ENCODE measurements around the gene MRGPRX1.
"Not testable (repeated sequence)": the region's sequence is repeated elsewhere in the genome, so short reads cannot be mapped to it uniquely, and the experiment has no call there.

The MRGPRX1 gene

DNA sequence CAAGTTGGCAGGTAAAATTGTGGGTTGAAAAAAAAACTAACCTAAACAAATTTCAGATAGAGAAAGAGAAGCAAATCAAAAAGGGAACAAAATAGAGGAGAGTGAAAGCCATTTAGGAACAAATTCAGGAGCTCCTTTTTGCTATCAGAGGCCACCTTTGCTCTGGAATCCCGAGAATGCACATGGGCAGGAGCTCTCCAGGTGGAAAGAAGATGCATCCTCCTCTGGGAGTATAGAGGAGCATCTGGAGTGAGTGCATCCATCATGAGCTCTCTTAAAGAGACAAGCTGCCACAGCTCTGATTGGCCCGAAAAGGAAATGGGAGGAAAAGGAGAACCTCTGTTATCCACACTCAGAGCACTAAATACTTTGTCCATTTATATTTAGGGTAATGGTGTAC, 26.3 kb downstream of the MRGPRX1 start:
- no peaks in the 10 kb centered on the region for H4K20me1 ChIP-seq (ENCODE audit: low read depth, low read length)
- H3K4me2 ChIP-seq (ENCODE audit: low read depth, low read length, poor library complexity, severe bottlenecking): no peak overlapping the region
- H2AFZ ChIP-seq (ENCODE audit: low read depth, low read length, severe bottlenecking): no peak overlapping the region
- H3K4me3 ChIP-seq (ENCODE audit: insufficient read depth, low read length, poor library complexity, severe bottlenecking): no peak overlapping the region
- no peaks in the 10 kb centered on the region for H3K9me3 ChIP-seq (ENCODE audit: insufficient read depth, low read length)
- H3K79me2 ChIP-seq (ENCODE audit: insufficient read depth, low read length): no peaks in the 10 kb centered on the region
- H3K27me3 ChIP-seq (ENCODE audit: low read length): no peaks in the 10 kb centered on the region
- H3K36me3 ChIP-seq (ENCODE audit: low read length): no peaks in the 10 kb centered on the region
- no peak overlapping the region for H3K27ac ChIP-seq (ENCODE audit: low read depth, low read length)
- H3K9me2 ChIP-seq (replicated peaks; ENCODE audit: insufficient read depth, low read length): no peaks in the 10 kb centered on the region
- H3F3A ChIP-seq (ENCODE audit: insufficient read depth): no peaks in the 10 kb centered on the region
- TF ChIP-seq EZH2phosphoT487 (conservative IDR thresholded peaks at IDR 0.05; ENCODE audit: low read length): no peak
- TF ChIP-seq, protein P1, sequence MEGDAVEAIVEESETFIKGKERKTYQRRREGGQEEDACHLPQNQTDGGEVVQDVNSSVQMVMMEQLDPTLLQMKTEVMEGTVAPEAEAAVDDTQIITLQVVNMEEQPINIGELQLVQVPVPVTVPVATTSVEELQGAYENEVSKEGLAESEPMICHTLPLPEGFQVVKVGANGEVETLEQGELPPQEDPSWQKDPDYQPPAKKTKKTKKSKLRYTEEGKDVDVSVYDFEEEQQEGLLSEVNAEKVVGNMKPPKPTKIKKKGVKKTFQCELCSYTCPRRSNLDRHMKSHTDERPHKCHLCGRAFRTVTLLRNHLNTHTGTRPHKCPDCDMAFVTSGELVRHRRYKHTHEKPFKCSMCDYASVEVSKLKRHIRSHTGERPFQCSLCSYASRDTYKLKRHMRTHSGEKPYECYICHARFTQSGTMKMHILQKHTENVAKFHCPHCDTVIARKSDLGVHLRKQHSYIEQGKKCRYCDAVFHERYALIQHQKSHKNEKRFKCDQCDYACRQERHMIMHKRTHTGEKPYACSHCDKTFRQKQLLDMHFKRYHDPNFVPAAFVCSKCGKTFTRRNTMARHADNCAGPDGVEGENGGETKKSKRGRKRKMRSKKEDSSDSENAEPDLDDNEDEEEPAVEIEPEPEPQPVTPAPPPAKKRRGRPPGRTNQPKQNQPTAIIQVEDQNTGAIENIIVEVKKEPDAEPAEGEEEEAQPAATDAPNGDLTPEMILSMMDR (IDR thresholded peaks at IDR 0.05; ENCODE audit: insufficient read depth, low read length, poor library complexity, severe bottlenecking): no peak
- no peak overlapping the region for H3K9ac ChIP-seq (ENCODE audit: low read length)

- no peak overlapping the region for H2AFZ ChIP-seq (ENCODE audit: low read depth, low read length, severe bottlenecking)
- no peaks in the 10 kb centered on the region for H3K79me2 ChIP-seq (ENCODE audit: insufficient read depth, low read length)
- no peak overlapping the region for H3K4me2 ChIP-seq (ENCODE audit: low read depth, low read length, poor library complexity, severe bottlenecking)
- no peaks in the 10 kb centered on the region for H3K36me3 ChIP-seq (ENCODE audit: low read length)
- H3K27ac ChIP-seq (ENCODE audit: low read depth, low read length): no peak overlapping the region
- H3K27me3 ChIP-seq (ENCODE audit: low read length): no peaks in the 10 kb centered on the region
- no peak overlapping the region for H3K9ac ChIP-seq (ENCODE audit: low read length)
- TF ChIP-seq EZH2phosphoT487 (conservative IDR thresholded peaks at IDR 0.05; ENCODE audit: low read length): no peak
- TF ChIP-seq, protein P1 (IDR thresholded peaks at IDR 0.05; ENCODE audit: insufficient read depth, low read length, poor library complexity, severe bottlenecking): no peak
- H3K9me3 ChIP-seq (ENCODE audit: insufficient read depth, low read length): no peaks in the 10 kb centered on the region
- no peak overlapping the region for H3K4me3 ChIP-seq (ENCODE audit: insufficient read depth, low read length, poor library complexity, severe bottlenecking)
- no peaks in the 10 kb centered on the region for H3F3A ChIP-seq (ENCODE audit: insufficient read depth)
- H4K20me1 ChIP-seq (ENCODE audit: low read depth, low read length): no peaks in the 10 kb centered on the region
- no peaks in the 10 kb centered on the region for H3K9me2 ChIP-seq (replicated peaks; ENCODE audit: insufficient read depth, low read length)
These were observed 31.8 kb downstream of the MRGPRX1 start for GRCh38 chr11:18907391-18907790.

DNA sequence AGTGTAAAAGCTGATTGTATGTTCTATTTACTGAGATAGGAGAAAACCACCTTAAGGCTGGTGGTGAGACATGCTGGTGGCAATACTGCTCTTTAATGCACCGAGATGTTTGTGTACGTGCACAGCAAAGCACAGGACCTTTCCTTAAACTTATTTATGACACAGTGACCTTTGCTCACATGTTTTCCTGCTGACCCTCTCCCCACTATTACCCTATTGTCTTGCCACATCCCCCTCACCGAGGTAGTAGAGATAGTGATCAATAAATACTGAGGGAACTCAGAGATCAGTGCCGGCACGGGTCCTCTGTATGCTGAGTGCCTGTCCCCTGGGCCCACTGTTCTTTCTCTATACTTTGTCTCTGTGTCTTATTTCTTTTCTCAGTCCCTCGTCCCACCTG, 38.6 kb downstream of the MRGPRX1 start:
- H3K4me3 ChIP-seq (ENCODE audit: insufficient read depth, low read length, poor library complexity, severe bottlenecking); H3K36me3 ChIP-seq (ENCODE audit: low read length); H3K27ac ChIP-seq (ENCODE audit: low read depth, low read length); H3K4me2 ChIP-seq (ENCODE audit: low read depth, low read length, poor library complexity, severe bottlenecking); H3K79me2 ChIP-seq (ENCODE audit: insufficient read depth, low read length); H3K9me3 ChIP-seq (ENCODE audit: insufficient read depth, low read length); H3K9ac ChIP-seq (ENCODE audit: low read length); H4K20me1 ChIP-seq (ENCODE audit: low read depth, low read length); H3K27me3 ChIP-seq (ENCODE audit: low read length); H3K9me2 ChIP-seq (replicated peaks; ENCODE audit: insufficient read depth, low read length); H3F3A ChIP-seq (ENCODE audit: insufficient read depth); H2AFZ ChIP-seq (ENCODE audit: low read depth, low read length, severe bottlenecking): not testable (repeated sequence)

- not testable (repeated sequence) for H2AFZ ChIP-seq (ENCODE audit: low read depth, low read length, severe bottlenecking); H3K27me3 ChIP-seq (ENCODE audit: low read length); H3K36me3 ChIP-seq (ENCODE audit: low read length); H3F3A ChIP-seq (ENCODE audit: insufficient read depth); H3K9ac ChIP-seq (ENCODE audit: low read length); H3K27ac ChIP-seq (ENCODE audit: low read depth, low read length); H3K9me2 ChIP-seq (replicated peaks; ENCODE audit: insufficient read depth, low read length); H4K20me1 ChIP-seq (ENCODE audit: low read depth, low read length); H3K4me3 ChIP-seq (ENCODE audit: insufficient read depth, low read length, poor library complexity, severe bottlenecking); H3K79me2 ChIP-seq (ENCODE audit: insufficient read depth, low read length); H3K9me3 ChIP-seq (ENCODE audit: insufficient read depth, low read length); H3K4me2 ChIP-seq (ENCODE audit: low read depth, low read length, poor library complexity, severe bottlenecking)
These were observed 39.0 kb downstream of the MRGPRX1 start for GRCh38 chr11:18900151-18900611.

DNA sequence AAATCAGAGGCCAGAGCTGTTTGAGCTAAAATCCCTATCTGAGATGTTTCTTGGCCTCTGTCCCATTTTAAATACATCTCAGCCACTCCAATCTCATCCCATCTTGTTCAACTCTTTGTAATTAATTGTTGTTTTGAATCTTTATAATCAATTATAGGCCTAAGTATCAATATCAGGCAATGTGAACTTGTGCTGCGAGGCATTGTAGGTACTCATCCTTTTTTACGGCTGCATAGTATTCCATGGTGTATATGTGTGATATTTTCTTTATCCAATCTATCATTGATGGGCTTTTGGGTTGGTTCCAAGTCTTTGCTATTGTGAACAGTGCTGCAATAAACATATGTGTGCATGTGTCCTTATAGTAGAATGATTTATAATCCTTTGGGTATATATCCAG, 47.5 kb downstream of the MRGPRX1 start:
- H2AFZ ChIP-seq (ENCODE audit: low read depth, low read length, severe bottlenecking); H4K20me1 ChIP-seq (ENCODE audit: low read depth, low read length); H3K36me3 ChIP-seq (ENCODE audit: low read length); H3F3A ChIP-seq (ENCODE audit: insufficient read depth); H3K79me2 ChIP-seq (ENCODE audit: insufficient read depth, low read length); H3K4me3 ChIP-seq (ENCODE audit: insufficient read depth, low read length, poor library complexity, severe bottlenecking); H3K9ac ChIP-seq (ENCODE audit: low read length); H3K4me2 ChIP-seq (ENCODE audit: low read depth, low read length, poor library complexity, severe bottlenecking); H3K27me3 ChIP-seq (ENCODE audit: low read length); H3K9me2 ChIP-seq (replicated peaks; ENCODE audit: insufficient read depth, low read length); H3K27ac ChIP-seq (ENCODE audit: low read depth, low read length); H3K9me3 ChIP-seq (ENCODE audit: insufficient read depth, low read length): not testable (repeated sequence)

Measured in SU-DHL-6 (cell line).